Muscle of arm (tissue), 12 donors: Measurements from ENCODE around the gene RASAL2. TPM values are rescaled to one million over a fixed set of nuclear protein-coding genes. Genes with fewer than 3 reads are reported as not detected.

Source experiments
- polyA plus RNA-seq, 12 donors: library from polyadenylated mRNA; unstranded; fragments of 120-200 nt; gene quantifications; one replicate each; pipeline ENCODE4 v1.2.1, GENCODE V29; 2013; ENCODE audit not compliant: insufficient read length in 12 of 12

The RASAL2 gene
- polyA plus RNA-seq, 12 donors = 12.2 to 19.9 (median 14.4) TPM; not detected in 1

Other genes with a start within 250 kb of the RASAL2 start
- gene SEC16B, start 124.0 kb upstream of the RASAL2 start, polyA plus RNA-seq = 10 to 100 TPM in 1 of 12 donors, 1 to 10 TPM in 10, not detected in 1; 3.8 to 11.4 (median 5.9) TPM